LHCN-M2 (cell line): Measurements from ENCODE around the gene NNAT. TPM values are rescaled to one million over a fixed set of nuclear protein-coding genes. Genes with fewer than 3 reads are reported as not detected.
A peak's percentile ranks its signal among the peaks of the same experiment; 100 is the strongest.
"Not testable (repeated sequence)": the region's sequence is repeated elsewhere in the genome, so short reads cannot be mapped to it uniquely, and the experiment has no call there.

Experiments
- DNase-seq: peaks from one replicate; pipeline ENCODE4 v3.0.0-alpha.2; 2012; ENCODE audit warnings: low read depth
- total RNA-seq: library from RNA; depleted of rRNA; stranded (reverse); fragments of >200 nt; gene quantifications from 2 replicates; pipeline ENCODE4 v1.2.3, GENCODE V29; 2014

NNAT gene
- total RNA-seq, 1 experiment from 2014 or later, result not detected

DNA sequence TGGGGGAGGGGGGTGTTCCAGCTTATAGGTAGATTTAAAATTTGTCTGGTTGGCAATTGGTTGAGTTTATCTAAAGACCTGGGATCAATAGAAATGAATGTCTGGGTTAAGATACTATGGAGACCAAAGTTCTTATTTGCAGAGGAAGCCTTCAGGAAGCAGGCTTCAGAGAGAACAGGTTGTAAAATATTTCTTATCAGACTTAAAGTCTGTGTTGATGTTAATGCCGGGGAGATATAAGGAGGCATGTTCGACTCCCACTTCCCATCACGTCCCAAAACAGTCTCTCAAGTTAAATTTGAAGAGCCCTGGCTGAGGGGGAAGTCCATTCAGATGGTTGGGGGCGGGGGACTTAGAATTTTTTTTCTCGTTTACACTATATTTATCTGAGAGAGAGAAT is 19.0 kb downstream of the NNAT start:
- no peak for DNase-seq

DNA sequence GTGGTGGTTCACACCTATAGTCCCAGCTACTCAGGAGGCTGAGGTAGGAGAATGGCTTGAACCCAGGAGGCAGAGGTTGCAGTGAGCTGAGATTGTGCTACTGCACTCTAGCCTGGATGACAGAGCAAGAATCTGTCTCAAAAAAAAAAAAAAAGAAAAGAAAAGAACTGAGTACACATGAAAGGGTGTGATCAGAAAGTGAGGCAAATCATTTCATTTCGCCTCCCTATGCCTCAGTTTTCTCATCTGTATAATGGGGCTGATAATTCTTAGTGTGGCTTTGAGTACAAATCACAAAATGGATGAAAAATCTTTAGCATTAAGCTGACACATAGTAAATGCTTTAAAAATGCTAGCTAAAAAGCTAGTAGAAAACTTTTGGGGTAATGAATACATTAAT is 19.8 kb downstream of the NNAT start:
- DNase-seq, result not testable (repeated sequence)

DNA sequence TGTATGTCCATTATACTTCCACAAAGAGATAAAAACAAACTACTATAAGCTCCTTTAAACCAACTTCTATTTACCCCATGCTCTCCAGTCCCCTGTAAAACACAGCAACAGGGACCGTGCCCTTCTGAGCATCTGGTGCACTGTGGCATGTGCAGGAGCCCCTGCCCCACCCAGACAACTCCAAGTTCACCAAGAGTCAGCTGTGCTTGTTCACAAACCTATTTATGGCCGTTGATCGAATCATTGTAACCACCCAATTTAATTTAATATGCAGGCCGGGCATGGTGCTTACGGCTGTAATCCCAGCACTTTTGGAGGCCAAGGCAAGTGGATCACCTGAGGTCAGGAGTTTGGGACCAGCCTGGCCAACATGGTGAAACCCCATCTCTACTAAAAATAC is 20.3 kb downstream of the NNAT start:
- DNase-seq, result no peak

DNA sequence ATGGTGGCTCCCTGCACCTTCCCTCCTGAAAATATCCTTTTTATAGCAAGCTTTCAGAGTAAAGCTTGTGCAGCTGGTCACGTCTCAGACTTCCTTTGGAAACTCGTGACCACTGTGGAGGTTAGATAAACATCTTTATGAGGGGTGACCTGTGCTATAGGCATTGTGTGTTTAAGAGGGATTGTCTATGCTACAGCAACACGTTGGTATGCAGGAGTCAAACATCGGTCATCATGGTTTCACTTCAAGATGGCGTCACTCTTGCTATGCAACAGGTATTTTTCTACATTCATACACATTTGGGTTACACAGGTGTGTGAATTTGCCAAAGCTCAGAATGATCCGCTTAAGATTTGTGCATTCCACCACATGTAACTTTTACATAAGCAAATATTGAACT is 21.2 kb downstream of the NNAT start:
- no peak for DNase-seq

DNA sequence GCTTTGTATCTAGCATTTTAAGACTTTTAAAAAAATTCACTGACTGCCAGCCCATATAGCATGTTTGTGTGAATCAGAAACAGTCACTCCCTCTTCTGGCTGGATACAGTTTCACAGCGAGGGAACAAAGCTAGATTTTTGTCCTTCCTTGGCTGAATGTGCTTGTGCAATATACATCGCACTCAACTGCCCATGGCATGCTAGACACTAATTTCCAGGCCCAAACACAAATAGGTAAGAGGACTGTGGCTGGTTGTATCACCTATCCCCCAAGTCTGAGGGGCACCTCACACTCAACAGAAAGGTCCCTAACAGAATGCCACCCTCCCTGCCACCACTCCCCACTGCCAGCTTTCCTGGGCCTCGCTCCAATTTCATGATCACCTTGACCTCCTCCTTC is 22.8 kb downstream of the NNAT start:
- peak; percentile 42 for DNase-seq

DNA sequence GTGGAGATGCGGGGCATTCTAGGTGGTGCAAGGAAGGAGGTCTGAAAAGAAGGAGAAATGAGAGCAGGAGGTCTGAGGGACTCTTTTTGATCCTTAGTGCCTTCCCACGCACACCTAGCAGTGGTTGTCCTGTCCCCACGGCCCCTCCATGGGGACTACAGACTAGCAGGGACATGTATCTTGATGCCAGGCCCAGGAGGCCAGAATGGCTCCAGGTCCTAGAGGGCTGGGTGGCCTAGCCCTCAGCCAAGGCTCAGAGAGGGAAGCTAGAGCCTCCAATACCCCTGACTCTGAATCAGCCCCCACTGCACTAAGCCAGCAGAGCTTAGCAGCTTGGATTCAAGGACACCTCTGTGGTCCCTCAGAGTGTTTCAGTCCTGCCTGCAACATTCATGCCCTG is 23.3 kb downstream of the NNAT start:
- no peak for DNase-seq

DNA sequence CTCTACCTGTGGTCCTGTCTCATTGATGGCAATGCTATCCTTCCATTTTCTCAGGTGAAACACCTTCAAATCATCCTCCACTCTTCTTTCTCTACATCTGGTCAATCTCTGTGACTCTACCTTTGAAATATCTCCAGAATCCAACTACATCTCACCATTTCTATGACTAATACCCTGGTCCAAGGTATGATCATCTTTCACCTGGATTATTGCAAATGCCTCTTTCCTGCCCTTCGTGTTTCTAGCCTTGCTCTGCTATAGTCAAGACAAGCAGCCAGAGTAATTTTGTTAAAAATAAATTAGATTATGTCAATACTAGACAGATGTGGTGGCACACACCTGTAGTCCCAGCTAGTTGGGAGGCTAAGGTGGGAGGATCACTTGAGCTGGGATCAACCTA is 24.5 kb downstream of the NNAT start:
- DNase-seq, result no peak

DNA sequence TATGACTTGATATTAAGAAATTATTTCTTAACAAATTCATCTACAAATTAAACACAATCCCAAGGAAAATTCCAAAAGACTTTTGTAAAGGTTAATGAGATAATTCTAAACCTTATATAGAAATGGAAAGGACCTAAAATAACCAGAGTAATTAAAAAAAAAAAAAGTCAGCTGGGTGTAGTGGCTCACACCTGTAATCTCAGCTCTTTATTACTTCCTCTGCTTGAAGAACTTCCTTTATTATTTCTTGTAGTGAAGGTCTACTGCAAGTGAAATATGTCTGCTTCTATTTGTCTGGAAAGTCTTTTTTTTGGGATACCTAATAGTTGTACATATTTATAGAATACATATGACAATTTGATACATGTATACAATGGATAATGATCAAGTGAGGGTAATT is 26.9 kb downstream of the NNAT start:
- DNase-seq, result no peak

DNA sequence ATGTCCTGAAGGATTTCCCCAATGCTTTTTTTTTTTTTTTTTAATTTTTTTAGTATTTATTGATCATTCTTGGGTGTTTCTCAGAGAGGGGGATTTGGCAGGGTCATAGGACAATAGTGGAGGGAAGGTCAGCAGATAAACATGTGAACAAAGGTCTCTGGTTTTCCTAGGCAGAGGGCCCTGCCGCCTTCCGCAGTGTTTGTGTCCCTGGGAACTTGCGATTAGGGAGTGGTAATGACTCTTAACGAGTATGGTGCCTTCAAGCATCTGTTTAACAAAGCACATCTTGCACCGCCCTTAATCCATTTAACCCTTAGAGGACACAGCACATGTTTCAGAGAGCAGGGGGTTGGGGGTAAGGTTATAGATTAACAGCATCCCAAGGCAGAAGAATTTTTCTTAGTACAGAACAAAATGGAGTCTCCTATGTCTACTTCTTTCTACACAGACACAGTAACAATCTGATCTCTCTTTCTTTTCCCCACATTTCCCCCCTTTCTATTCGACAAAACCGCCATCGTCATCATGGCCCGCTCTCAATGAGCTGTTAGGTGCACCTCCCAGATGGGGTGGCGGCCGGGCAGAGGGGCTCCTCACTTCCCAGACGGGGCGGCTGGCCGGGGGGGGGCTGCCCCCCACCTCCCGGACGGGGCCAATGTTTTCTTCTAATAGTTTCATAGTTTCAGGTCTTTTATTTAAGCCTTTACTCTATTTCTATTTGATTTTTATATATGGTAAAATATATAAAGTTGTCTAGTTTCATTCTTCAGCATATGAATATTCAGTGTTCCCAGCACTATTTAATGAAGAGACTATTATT is 29.3 kb downstream of the NNAT start:
- DNase-seq, result not testable (repeated sequence)

DNA sequence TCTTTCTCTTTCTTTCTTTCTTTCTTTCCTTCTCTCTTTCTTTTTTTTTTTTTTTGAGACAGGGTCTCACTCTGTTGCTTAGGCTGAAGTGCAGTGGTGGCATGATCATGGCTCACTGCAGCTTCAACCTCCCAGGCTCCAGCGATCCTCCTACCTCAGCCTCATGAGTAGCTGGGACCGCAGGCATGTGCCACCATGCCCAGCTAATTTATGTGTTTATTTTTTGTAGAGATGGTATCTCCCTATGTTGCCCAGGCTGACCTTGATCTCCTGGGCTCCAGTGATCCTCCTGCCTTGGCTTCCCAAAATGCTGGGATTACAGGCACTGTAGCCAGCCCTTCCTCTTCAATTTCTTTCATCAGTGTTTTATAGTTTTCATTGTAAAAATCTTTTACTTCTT is 30.6 kb downstream of the NNAT start:
- DNase-seq, result not testable (repeated sequence)

DNA sequence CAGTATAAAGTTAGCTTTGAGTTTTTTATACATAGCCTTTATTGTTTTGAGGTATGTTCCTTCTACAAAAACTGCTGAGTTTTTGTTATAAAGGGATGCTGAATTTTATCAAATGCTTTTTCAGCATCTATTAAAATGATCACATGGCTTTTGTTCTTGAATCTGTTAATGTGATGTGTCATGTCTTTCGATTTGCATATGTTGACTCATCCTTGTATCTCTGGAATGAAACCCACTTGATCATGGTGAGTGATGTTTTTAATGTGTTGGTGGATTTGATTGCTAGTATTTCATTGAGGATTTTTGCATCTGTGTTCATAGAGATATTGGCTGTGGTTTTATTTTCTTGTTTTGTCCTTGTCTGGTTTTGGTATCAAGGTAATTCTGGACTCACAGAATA is 31.4 kb downstream of the NNAT start:
- peak; percentile 49 for DNase-seq

DNA sequence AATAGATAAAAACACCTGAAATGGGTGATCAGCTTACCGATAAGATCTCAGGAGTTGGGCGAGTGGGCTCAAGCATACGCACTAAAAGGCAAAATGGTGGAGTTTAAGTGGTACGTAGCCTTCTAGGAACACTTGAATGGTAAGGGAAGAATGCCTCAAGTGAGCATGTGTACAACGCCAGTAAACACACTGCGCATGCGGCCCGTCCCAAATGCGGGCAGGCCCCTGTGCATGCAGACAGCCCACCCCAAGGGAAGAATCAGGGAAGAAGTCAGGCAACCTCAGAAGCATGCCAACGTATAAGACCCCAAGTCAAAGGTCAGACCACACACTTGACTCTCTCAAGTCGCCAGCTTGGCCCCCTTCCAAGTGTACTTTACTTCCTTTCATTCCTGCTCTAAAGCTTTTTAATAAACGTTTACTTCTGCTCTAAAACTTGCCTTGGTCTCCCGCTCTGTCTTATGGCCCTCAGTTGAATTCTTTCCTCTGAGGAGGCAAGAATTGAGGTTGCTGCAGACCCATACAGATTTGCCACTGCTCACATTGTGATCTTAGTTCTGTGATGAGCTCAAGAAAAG is 33.8 kb downstream of the NNAT start:
- DNase-seq, result not testable (repeated sequence)

DNA sequence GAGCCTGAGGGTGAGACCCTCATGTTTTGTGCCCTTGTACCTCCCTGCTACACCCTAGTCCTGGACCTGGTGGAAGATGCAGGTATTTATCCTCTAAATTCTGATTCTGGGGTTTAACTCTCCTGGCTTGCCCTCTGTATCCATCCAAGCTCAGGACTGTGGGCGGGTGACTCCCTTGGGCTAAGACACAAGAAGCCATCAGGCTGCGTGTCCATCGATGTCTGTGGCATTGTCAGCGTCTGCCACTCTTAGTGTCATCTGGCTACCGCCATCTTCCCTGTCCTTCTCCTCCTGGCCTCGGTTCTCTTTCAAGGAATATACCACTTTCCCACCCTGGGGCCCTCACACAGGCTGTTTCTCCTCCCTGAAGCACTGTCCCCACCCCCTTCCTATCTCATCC is 35.5 kb downstream of the NNAT start:
- DNase-seq, result no peak

DNA sequence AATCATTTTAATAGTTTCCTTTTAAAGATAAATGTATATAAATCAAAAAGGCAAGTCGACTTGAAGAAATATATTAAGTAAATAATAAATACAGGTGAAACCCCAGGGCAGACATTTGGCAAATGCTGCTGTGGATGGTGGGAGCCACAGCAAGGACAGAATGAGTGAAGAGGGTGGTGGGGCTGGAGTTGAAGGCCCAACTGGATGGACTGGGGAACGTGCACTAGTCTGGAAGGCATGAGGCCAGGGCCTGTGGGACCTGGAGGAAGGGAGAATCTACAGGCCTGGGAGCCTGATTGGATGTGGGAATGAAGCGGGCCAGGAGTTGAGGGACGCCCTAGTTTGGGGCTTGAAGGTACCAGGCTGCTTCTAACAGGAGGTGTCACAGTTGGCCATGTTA is 37.3 kb downstream of the NNAT start:
- DNase-seq, result no peak

DNA sequence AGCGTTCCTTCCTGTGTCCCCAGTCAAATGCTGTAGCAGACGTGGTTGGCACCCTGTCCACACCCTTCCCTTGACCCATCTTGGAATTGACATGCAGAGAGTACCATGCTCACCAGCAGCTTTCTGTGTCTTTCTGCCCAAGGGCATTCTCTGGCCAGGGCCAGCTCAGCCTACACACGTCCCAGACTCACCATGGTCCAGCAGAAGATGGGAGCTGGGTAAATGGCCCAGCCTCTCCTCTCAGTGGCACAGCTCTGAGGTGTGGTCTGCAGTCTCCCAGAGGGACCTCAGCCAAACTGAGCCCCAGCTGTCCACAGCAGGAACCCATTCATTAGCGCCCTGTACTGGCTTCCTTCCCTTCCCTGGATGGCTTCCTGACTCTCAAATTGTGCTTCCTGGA is 37.7 kb downstream of the NNAT start:
- DNase-seq, result no peak

DNA sequence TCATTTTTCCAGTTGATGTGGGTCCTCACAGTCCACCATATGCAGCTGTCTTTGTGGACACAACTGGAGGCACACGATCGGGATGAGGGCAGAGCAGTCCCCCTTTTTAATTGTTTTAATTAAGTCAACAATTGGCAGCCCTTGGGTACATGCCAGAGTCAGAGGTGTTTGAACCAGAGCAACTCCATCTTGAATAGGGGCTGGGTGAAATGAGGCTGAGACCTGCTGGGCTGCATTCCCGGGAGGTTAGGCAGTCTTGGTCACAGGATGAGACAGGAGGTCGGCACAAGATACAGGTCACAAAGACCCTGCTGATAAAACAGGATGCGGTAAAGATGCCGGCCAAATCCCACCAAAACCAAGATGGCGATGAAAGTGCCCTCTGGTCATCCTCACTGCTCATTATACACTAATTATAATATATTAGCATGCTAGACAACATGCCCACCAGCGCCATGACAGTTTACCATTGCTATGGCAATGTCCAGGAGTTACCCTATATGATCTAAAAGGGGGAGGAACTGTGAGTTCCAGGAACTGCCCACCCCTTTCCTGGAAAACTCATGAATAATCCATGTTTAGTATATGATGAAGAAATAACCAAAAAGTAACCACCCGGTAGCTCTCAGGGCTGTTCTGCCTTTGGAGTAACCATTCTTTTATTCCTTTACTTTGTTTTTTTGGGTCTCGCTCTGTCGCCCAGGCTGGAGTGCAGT is 38.4 kb downstream of the NNAT start:
- DNase-seq, result no peak

DNA sequence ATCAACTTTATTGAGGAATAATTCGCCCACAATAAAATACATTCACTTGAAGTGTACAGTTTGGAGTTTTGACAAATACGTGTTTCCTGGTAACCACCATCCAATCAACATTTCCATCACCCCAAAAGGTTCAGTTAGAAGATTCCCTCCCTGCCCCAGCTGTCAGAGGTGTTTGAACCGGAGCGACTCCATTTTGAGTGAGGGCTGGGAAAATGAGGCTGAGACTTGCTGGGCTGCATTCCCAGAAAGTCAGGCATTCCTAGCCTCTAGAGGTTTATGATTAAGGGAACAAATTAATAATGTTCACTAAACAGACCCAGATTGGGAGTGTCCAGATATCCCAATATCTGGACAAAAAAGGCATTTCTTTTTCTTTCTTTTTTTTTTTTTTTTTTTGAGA is 39.6 kb downstream of the NNAT start:
- no peak for DNase-seq

DNA sequence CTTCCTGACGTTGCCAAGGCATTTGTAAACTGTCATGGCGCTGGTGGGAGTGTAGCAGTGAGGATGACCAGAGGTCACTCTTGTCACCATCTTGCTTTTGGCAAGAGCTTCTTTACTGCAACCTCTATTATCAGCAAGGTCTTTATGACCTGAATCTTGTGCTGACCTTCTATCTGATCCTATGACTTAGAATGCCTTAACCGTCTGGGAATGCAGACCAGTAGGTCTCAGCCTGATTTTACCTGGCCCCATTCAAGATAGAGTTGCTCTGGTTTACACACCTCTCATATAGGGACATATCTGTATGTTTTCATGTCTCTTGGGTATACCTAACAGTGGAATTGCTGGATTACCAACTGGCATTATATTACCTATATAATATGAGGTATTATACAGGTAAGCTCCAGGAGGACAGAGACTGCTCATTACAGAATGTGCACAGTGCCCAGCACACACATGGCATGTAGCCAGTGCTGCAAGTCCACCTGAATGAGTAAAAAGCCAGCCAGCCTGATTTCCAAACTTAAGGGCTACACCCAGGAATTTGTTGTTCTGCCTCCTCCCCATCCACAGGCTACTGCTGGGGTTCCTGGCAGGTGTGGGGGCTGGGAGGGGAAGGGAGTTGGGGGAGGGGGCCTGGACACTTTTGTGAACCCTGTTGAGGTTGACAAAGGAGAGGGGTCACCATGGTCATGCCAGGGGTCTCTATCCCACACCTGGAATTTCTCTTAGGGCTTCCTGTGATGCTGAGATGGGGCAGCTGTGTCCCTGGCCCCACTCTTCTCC is 41.8 kb downstream of the NNAT start:
- no peak for DNase-seq

DNA sequence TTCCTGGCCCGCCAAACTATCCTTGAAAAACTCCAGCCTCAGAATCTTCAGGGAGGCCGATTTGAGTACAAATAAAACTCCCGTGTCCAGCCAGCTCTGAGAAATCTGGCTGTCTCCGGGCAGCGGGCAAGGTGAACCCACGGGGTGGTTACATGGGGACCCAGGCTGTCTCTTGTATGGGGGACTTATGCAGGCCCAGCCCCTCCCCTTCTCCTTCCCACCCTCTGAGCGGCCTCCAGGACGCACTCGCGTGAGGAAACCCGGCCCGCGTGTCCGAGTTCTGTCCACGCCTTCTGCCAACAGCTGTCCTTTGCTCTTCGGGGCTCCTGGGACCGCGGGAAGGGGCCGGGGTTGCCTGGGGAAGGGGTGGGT is 43.0 kb downstream of the NNAT start:
- no peak for DNase-seq

DNA sequence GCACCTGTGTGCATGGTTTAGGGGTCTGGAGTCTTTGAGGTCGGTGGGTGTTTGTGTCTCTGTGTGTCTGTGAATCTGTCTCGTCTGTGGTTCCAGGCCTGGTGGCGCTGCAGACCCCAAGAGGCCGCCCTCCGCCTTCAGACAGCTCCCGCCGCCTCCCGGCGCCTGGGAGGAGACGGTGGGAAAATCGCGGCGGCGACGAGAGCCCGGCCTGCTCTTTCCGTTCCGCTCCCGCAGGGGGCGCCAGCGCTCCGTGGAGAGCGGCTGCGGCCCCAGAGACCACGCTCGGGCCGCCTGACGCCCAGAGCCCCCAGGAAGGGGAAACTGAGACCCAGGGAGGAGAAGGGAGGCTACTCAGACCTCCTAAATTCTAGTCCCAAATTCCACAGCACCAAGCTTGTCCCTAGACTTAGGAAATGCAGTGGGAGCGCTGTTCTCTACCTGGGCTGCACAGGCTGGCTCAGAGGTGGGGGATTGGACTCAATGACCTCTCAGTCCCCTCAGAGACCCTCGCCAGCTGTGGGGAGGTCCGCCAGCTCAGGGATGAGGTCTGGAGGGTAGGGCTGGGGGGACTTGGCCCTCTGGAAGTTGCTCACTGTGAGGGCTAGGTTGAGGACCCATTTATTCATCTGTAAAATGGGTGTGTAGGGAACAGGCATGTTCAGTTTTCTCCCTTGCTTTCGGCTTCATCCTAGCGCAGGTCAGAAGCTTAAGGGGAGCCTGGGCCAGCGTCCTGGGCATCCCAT is 43.5 kb downstream of the NNAT start:
- no peak for DNase-seq

DNA sequence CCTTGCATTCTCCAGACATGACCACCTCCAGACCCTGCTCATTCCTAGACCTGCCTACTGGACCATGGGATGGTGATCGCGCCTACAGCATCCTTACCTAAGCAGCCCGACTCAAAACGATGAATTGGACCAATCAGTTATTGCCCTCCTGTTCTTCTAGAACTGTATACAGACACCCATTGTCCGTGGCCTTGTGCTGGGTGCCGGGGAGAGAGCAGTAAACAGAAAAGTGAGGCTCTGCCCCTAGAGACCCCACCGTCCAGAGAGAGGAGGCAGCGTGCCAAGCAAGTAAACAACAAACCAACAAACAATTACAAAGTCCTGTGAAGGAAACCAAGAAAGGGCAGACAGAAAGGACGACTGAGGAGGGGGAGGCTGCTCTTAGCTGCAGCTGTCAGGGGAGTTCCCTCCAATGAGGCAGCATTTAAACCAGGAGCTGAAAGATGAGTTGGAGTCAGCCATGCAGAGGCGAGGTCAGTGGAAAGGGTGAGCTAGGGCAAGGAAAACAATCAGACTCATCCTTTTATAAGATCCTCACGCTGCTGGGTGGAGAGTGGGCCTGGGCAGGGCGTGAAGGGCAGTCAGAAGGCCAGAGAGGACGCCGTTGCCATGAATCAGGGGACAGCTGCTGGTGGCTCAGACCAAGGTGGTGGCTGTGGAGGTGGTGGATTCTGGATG is 44.2 kb downstream of the NNAT start:
- peak; percentile 83 for DNase-seq
